ENCODE results near the gene EPHA2.
"Not testable (repeated sequence)": the region's sequence is repeated elsewhere in the genome, so short reads cannot be mapped to it uniquely, and the experiment has no call there.

The EPHA2 gene

DNA sequence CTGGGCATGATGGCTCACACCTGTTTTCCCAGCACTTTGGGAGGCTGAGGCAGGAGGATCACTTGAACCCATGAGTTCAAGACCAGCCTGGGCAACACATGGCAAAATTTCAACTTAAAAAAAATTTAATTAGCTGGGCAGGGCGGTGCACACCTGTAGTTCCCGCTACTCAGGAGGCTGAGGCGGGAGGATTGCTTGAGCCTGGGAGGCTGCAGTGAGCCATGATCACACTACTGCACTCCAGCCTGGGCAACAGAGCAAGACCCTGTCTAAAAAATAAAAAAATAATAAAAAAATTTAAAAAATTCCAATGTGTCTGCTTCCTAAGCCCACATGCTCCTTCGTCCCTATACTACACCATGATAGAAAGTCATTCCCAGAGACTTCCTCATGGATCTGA, 40.3 kb upstream of the EPHA2 start:
- H3K9me3 ChIP-seq (ENCODE audit: control insufficient read depth, insufficient read depth, low read depth, low read length); H3K4me1 ChIP-seq (ENCODE audit: control insufficient read depth, insufficient read depth, low read length); H3K4me3 ChIP-seq (ENCODE audit: low read depth, low read length); H3K27me3 ChIP-seq (ENCODE audit: control insufficient read depth, insufficient read depth, low read length); H3K9ac ChIP-seq (ENCODE audit: low read length); H3K27ac ChIP-seq (ENCODE audit: low read depth, low read length): not testable (repeated sequence)
- peaks cover 14% of the 10 kb centered on the region for H3K36me3 ChIP-seq (ENCODE audit: control insufficient read depth, insufficient read depth, low read length)

DNA sequence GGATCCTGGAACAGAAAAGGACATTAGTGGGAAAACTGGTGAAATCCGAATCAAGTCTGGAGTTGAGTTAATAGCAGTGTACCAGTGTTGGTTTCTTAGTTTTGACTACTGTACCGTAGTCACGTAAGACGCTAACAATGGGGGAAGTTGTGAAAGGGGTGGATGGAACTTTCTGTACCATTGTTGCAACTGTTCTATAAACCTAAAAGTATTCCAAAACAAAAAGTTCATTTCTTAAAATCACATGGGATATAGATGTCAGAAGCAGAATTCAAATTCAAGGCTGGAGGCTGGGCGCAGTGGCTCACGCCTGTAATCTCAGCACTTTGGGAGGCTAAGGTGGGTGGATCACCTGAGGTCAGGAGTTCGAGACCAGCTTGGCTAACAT, 39.6 kb upstream of the EPHA2 start:
- no peak overlapping the region for H3K27ac ChIP-seq (ENCODE audit: low read depth, low read length)
- no peaks in the 10 kb centered on the region for H3K4me1 ChIP-seq (ENCODE audit: control insufficient read depth, insufficient read depth, low read length)
- H3K9me3 ChIP-seq (ENCODE audit: control insufficient read depth, insufficient read depth, low read depth, low read length) = no peaks in the 10 kb centered on the region
- H3K36me3 ChIP-seq (ENCODE audit: control insufficient read depth, insufficient read depth, low read length) = peaks cover 13% of the 10 kb centered on the region
- H3K27me3 ChIP-seq (ENCODE audit: control insufficient read depth, insufficient read depth, low read length) = no peaks in the 10 kb centered on the region
- no peak overlapping the region for H3K9ac ChIP-seq (ENCODE audit: low read length)
- no peak overlapping the region for H3K4me3 ChIP-seq (ENCODE audit: low read depth, low read length)

DNA sequence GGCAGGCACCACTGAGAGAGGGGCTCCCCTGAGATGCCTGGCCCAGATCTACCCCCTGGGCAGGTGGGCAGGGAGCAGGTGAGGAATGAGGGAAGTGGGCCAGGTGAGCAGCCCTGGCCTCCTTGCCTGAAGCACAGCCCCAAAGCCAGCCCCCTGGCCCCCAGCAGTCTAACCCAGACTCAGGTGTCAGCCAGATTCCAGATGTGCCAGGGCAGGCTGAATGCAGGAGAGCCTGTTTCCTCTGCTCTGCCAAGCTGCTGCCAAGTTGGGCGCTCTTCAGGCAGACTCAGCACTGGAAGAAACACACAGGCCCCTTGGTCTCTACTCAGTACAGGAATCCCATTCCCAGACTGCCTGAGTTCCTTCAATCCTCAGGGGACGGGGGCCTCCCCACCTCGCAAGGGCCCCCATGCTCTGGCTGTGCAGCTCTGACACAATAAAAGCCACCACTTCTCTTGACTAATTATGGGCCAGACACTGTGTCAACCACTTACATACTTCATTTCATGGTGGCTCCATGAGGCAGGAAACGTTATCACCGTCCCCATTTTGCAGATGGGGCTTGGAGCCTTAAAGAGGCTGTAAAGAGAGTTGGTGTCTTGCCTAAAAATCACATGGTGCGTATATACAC, 36.2 kb upstream of the EPHA2 start:
- Histone ChIP-seq H3K9ac (ENCODE audit: low read length) (no peak overlapping the region), H3K27ac (ENCODE audit: low read depth, low read length) (no peak overlapping the region), H3K36me3 (ENCODE audit: control insufficient read depth, insufficient read depth, low read length) (no peaks in the 10 kb centered on the region), H3K27me3 (ENCODE audit: control insufficient read depth, insufficient read depth, low read length) (no peaks in the 10 kb centered on the region), H3K4me3 (ENCODE audit: low read depth, low read length) (no peak overlapping the region), H3K4me1 (ENCODE audit: control insufficient read depth, insufficient read depth, low read length) (peaks cover 6% of the 10 kb centered on the region; the same call in 1 of the 2 replicates), H3K9me3 (ENCODE audit: control insufficient read depth, insufficient read depth, low read depth, low read length) (no peaks in the 10 kb centered on the region)

DNA sequence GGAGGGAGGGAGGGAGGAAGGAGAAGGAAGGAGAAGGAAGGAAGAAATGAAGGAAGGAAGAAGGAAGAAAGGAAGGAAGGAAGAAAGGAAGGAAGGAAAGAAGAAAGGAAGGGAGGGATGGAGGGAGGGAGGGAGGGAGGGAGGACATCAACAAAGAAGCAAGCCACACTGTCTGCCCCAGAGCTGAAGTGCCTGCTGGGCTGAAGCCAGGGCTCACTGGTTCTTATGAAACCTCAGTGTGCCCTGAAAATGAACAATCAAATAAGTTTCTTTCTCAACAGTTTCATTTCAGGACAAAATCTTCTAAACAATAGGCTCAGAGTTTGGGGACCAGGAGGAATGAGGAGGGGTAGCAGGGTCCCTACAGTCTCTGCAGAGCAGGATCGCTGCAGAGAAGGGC, 35.4 kb upstream of the EPHA2 start:
- no peaks in the 10 kb centered on the region for H3K36me3 ChIP-seq (ENCODE audit: control insufficient read depth, insufficient read depth, low read length)
- H3K27me3 ChIP-seq (ENCODE audit: control insufficient read depth, insufficient read depth, low read length) = no peaks in the 10 kb centered on the region
- no peak overlapping the region for H3K27ac ChIP-seq (ENCODE audit: low read depth, low read length)
- H3K9me3 ChIP-seq (ENCODE audit: control insufficient read depth, insufficient read depth, low read depth, low read length) = no peaks in the 10 kb centered on the region
- H3K4me3 ChIP-seq (ENCODE audit: low read depth, low read length) = no peak overlapping the region
- no peak overlapping the region for H3K9ac ChIP-seq (ENCODE audit: low read length)
- peaks cover 6% of the 10 kb centered on the region; the same call in 1 of the 2 replicates for H3K4me1 ChIP-seq (ENCODE audit: control insufficient read depth, insufficient read depth, low read length)

DNA sequence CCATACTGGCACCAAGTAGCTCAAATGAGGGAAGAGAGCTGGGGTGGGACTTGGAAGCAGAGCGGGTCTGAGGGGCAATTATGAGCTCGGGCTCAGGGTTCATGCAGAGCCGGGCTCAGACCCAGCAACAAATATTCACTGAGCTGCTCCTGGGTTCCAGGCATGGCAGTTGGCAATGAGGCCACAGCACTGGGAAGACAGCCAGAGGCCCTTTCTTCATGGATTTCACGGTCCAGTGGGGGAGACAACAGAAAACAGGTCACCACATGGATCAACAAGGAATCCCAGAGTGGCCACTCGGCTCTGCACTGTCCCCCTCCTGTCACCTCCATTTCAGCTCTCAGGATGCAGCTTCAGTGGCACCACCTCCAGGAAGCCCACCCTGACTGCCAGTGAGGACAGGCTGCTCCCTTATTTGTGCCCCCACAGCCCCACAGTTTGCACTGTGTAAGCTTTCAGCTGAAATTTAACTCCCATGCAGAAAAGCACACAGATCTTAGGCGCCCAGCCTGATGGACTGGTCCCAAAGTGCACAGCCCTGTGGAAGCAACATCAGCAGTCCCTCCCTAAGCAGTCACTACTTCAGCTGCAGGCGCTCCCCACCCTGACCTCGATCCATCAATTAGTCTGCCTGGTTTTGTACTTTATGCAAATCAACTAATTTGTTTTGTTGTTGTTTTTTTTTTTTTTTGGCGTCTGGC, 34.2 kb upstream of the EPHA2 start:
- Histone ChIP-seq H3K4me1 (ENCODE audit: control insufficient read depth, insufficient read depth, low read length) (peaks cover 6% of the 10 kb centered on the region; the same call in 1 of the 2 replicates), H3K9me3 (ENCODE audit: control insufficient read depth, insufficient read depth, low read depth, low read length) (no peaks in the 10 kb centered on the region), H3K36me3 (ENCODE audit: control insufficient read depth, insufficient read depth, low read length) (no peaks in the 10 kb centered on the region), H3K27me3 (ENCODE audit: control insufficient read depth, insufficient read depth, low read length) (no peaks in the 10 kb centered on the region), H3K9ac (ENCODE audit: low read length) (no peak overlapping the region), H3K4me3 (ENCODE audit: low read depth, low read length) (no peak overlapping the region), H3K27ac (ENCODE audit: low read depth, low read length) (no peak overlapping the region)

DNA sequence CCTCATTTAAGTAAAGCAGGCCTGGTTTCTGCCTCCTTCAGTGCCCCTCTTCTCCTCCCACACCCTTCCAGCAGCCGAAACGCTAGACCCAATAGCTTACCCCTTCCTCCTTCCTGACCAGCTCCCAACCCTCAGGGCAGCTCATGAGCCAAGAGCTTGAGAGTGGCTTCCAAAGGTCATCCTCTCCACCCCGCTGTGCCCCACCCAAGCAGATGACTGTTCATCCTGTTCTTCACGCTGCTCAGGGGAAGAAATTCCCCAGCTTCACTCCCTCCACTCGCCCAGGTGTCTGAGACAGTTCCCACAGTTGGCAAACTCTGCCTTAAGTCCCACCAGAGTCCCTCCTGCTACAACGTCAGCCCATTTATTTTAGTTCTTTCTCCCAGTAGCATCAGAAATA, 33.1 kb upstream of the EPHA2 start:
- Histone ChIP-seq H3K9me3 (ENCODE audit: control insufficient read depth, insufficient read depth, low read depth, low read length) (no peaks in the 10 kb centered on the region), H3K36me3 (ENCODE audit: control insufficient read depth, insufficient read depth, low read length) (no peaks in the 10 kb centered on the region), H3K27me3 (ENCODE audit: control insufficient read depth, insufficient read depth, low read length) (no peaks in the 10 kb centered on the region), H3K27ac (ENCODE audit: low read depth, low read length) (no peak overlapping the region), H3K4me3 (ENCODE audit: low read depth, low read length) (no peak overlapping the region), H3K4me1 (ENCODE audit: control insufficient read depth, insufficient read depth, low read length) (peaks cover 6% of the 10 kb centered on the region; the same call in 1 of the 2 replicates), H3K9ac (ENCODE audit: low read length) (no peak overlapping the region)

DNA sequence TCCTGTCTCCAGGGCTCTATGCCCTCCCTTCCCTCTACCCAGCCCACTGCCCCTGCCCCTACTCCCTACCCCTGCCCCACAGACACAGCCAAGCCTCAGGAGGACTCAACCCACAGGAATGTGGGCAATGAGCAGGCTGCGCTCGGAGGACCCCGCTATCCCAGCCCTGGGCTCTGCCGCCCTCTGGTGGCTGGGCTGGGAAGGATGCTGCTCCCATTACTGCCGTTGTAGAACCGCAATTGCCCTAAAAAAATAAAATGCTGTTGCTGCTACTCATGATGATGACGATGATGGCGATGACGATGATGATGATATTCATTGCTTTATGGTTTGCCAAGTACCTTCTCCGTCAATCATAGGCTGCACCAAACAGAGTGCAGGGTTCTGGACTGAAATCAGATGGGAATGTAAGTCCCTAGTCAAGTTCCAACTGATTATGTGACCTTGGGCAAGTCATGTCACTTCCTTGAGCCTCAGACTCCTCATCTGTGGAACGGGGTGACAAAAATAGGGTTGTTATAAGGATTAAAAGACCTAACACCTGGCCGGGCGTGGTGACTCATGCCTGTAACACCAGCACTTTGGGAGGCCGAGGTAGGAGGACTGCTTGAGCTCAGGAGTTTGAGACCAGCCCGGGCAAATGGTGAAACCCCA, 32.0 kb upstream of the EPHA2 start:
- Histone ChIP-seq H3K9ac (ENCODE audit: low read length) (no peak overlapping the region), H3K4me3 (ENCODE audit: low read depth, low read length) (no peak overlapping the region), H3K9me3 (ENCODE audit: control insufficient read depth, insufficient read depth, low read depth, low read length) (no peaks in the 10 kb centered on the region), H3K27ac (ENCODE audit: low read depth, low read length) (no peak overlapping the region), H3K36me3 (ENCODE audit: control insufficient read depth, insufficient read depth, low read length) (no peaks in the 10 kb centered on the region), H3K27me3 (ENCODE audit: control insufficient read depth, insufficient read depth, low read length) (no peaks in the 10 kb centered on the region), H3K4me1 (ENCODE audit: control insufficient read depth, insufficient read depth, low read length) (peaks cover 6% of the 10 kb centered on the region; the same call in 1 of the 2 replicates)

DNA sequence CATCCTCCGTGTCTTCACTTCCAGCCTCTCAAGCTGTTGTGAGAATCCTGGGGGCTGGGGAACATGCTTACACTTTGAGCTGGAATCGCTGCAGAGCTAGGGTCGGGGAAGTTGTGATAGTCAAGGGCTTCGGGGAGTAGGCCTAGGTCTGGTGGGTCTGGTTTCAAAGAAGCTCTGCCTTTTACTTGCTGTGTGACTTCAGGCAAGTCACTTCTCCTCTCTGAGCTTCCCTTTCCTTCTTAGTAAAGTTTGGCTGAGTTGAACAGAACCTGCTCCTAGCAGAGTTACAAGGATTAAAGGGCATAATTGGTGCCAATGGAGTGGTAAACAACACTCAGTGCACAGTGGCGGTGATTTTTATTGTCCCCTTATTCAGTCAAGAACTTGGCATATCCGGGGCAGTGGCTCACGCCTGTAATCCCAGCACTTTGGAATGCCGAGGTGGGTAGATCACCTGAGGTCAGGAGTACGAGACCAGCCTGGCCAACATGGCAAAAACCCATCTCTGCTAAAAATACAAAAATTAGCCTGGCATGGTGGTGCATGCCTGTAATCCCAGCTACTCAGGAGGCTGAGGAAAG, 30.9 kb upstream of the EPHA2 start:
- Histone ChIP-seq H3K4me3 (ENCODE audit: low read depth, low read length) (no peak overlapping the region), H3K27me3 (ENCODE audit: control insufficient read depth, insufficient read depth, low read length) (no peaks in the 10 kb centered on the region), H3K9ac (ENCODE audit: low read length) (no peak overlapping the region), H3K27ac (ENCODE audit: low read depth, low read length) (no peak overlapping the region), H3K36me3 (ENCODE audit: control insufficient read depth, insufficient read depth, low read length) (no peaks in the 10 kb centered on the region), H3K9me3 (ENCODE audit: control insufficient read depth, insufficient read depth, low read depth, low read length) (no peaks in the 10 kb centered on the region), H3K4me1 (ENCODE audit: control insufficient read depth, insufficient read depth, low read length) (peaks cover 14% of the 10 kb centered on the region)

DNA sequence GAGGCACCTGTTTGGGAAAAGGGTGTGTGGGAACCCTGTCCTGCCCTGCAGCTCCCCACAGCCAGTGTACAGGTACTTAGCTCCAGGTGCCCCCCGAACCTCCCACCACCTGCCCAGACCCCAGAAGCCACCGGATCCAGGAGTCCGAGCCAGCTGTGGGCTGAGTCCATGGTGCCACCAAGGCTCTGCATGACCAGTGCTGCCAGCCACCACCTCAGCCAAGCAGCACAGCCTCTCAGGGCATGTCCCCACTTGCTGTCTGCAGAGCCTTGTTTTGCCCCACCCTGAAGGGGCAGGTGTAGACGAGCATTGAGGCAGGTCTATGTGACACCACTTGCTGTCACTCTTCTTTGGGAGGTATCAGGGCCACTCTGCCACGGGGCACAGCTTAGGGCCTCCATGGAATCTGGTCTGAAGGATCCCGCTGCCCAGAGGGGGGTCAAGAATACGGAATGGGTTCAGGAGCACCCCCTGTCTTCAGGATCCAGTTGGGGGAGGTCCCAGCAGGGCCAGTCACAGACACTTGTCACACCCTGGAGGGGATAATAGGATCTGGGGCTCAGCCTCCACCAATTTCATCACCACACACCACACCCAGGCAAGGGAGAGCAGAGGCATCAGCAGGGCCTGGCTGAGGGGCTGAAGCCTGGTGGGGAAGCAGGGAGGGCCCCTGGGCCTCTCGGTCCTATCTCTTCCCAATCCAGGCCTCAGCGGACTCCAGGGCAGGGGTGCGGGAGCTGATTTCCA, 28.9 kb upstream of the EPHA2 start:
- H3K9ac ChIP-seq (ENCODE audit: low read length) = no peak overlapping the region
- no peaks in the 10 kb centered on the region for H3K36me3 ChIP-seq (ENCODE audit: control insufficient read depth, insufficient read depth, low read length)
- no peak overlapping the region for H3K27ac ChIP-seq (ENCODE audit: low read depth, low read length)
- H3K9me3 ChIP-seq (ENCODE audit: control insufficient read depth, insufficient read depth, low read depth, low read length) = no peaks in the 10 kb centered on the region
- H3K4me1 ChIP-seq (ENCODE audit: control insufficient read depth, insufficient read depth, low read length) = peaks cover 13% of the 10 kb centered on the region
- no peak overlapping the region for H3K4me3 ChIP-seq (ENCODE audit: low read depth, low read length)
- H3K27me3 ChIP-seq (ENCODE audit: control insufficient read depth, insufficient read depth, low read length) = no peaks in the 10 kb centered on the region

DNA sequence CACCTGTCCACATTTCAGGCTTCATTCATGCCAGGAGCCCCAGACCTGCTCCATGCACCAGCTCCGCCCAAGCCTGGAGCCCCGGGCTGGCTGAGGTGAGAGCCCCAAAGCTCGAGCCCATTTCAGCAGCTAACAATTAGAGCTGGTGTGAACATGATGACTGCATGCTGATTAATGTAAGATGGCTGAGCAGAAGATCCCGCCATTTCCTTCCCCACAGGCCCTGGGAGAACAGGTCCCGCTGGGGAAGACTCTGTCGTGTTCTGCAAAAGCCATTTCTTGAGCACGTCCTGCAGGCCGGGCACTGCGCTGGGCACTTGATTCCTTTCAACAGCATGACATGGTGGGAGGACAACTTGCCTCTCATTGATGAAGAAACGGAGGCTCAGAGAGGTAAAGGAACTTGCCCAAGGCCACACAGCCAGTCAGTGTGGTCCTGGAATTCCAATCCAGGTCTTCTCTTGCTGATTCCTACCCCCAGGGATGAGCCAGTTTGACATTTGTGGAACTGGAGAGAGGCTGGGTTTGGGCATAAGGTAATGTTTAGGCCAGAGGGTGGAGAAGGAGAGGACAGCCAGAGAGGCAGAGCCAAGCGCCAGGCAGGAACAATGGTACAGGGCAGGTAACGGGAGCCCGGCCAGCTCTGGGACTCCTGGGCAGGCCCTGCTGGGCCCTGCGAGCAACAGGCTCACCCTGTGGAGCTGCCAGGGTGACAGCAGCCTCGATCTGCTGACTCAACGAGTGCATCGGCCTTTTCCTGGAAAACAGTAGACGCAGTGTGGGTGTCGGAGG, 28.1 kb upstream of the EPHA2 start:
- Histone ChIP-seq H3K9me3 (ENCODE audit: control insufficient read depth, insufficient read depth, low read depth, low read length) (no peaks in the 10 kb centered on the region), H3K27ac (ENCODE audit: low read depth, low read length) (no peak overlapping the region), H3K36me3 (ENCODE audit: control insufficient read depth, insufficient read depth, low read length) (no peaks in the 10 kb centered on the region), H3K4me1 (ENCODE audit: control insufficient read depth, insufficient read depth, low read length) (peaks cover 12% of the 10 kb centered on the region), H3K4me3 (ENCODE audit: low read depth, low read length) (no peak overlapping the region), H3K9ac (ENCODE audit: low read length) (no peak overlapping the region), H3K27me3 (ENCODE audit: control insufficient read depth, insufficient read depth, low read length) (no peaks in the 10 kb centered on the region)

Measured in HUES6 (cell line).